HEK293 (cell line): ENCODE data around the gene STK10.
A peak's percentile ranks its signal among the peaks of the same experiment; 100 is the strongest.

Source experiments
- KLF10 ChIP-seq: fragments of 450-650 bp; IDR thresholded peaks from 2 replicates; pipeline ENCODE4 v1.5.1; 2018; ENCODE audit warnings: missing biosample characterization, mild to moderate bottlenecking, missing genetic modification characterization
- KLF16 ChIP-seq: fragments of 450-650 bp; formaldehyde crosslinking; IDR thresholded peaks from 2 replicates; pipeline ENCODE4 v1.5.1; 2017; ENCODE audit warnings: missing biosample characterization, missing genetic modification characterization
- OSR2 ChIP-seq: fragments of 450-650 bp; formaldehyde crosslinking; IDR thresholded peaks from 2 replicates; pipeline ENCODE4 v1.5.1; 2016; ENCODE audit warnings: missing biosample characterization, missing genetic modification characterization
- ZBTB48 ChIP-seq: fragments of 450-650 bp; formaldehyde crosslinking; IDR thresholded peaks from 2 replicates; pipeline ENCODE4 v1.5.1; 2016; ENCODE audit warnings: missing biosample characterization, missing genetic modification characterization
- ZBTB7A ChIP-seq: fragments of 450-650 bp; formaldehyde crosslinking; IDR thresholded peaks from 2 replicates; pipeline ENCODE4 v1.5.1; 2016; ENCODE audit warnings: low read depth, missing biosample characterization, missing genetic modification characterization
- ZBTB8A ChIP-seq: fragments of 450-650 bp; formaldehyde crosslinking; IDR thresholded peaks from 2 replicates; pipeline ENCODE4 v1.5.1; 2016; ENCODE audit warnings: missing biosample characterization, missing genetic modification characterization
- ZEB2 ChIP-seq: fragments of 450-650 bp; formaldehyde crosslinking; IDR thresholded peaks from 2 replicates; pipeline ENCODE4 v1.5.1; 2016; ENCODE audit warnings: missing biosample characterization, missing genetic modification characterization
- ZNF10 ChIP-seq: fragments of 450-650 bp; formaldehyde crosslinking; IDR thresholded peaks from 2 replicates; pipeline ENCODE4 v1.5.1; 2017; ENCODE audit warnings: missing biosample characterization, missing genetic modification characterization
- ZNF24 ChIP-seq: fragments of 450-650 bp; formaldehyde crosslinking; IDR thresholded peaks from 2 replicates; pipeline ENCODE4 v1.5.1; 2016; ENCODE audit warnings: missing biosample characterization, missing genetic modification characterization
- ZNF311 ChIP-seq: fragments of 450-650 bp; formaldehyde crosslinking; IDR thresholded peaks from 2 replicates; pipeline ENCODE4 v1.5.1; 2017; ENCODE audit warnings: missing biosample characterization, missing genetic modification characterization, borderline replicate concordance
- ZNF335 ChIP-seq: fragments of 450-650 bp; formaldehyde crosslinking; conservative IDR thresholded peaks from 2 replicates; pipeline ENCODE4 v1.5.1; 2016; ENCODE audit warnings: missing biosample characterization, missing genetic modification characterization
- ZNF37A ChIP-seq: fragments of 450-650 bp; IDR thresholded peaks from 2 replicates; pipeline ENCODE4 v1.5.1; 2018; ENCODE audit warnings: missing biosample characterization, missing genetic modification characterization
- ZNF561 ChIP-seq: fragments of 450-650 bp; IDR thresholded peaks from 2 replicates; pipeline ENCODE4 v1.5.1; 2018; ENCODE audit warnings: missing biosample characterization, missing genetic modification characterization, borderline replicate concordance
- ZNF600 ChIP-seq: fragments of 450-650 bp; formaldehyde crosslinking; IDR thresholded peaks from 2 replicates; pipeline ENCODE4 v1.5.1; 2016; ENCODE audit warnings: missing biosample characterization, missing genetic modification characterization
- ZNF629 ChIP-seq: fragments of 450-650 bp; formaldehyde crosslinking; IDR thresholded peaks from 2 replicates; pipeline ENCODE4 v1.5.1; 2017; ENCODE audit warnings: missing biosample characterization, missing genetic modification characterization
- ZNF707 ChIP-seq: fragments of 450-650 bp; formaldehyde crosslinking; IDR thresholded peaks from 2 replicates; pipeline ENCODE4 v1.5.1; 2016; ENCODE audit warnings: missing biosample characterization, missing genetic modification characterization
- ZNF747 ChIP-seq: fragments of 450-650 bp; formaldehyde crosslinking; IDR thresholded peaks from 2 replicates; pipeline ENCODE4 v1.5.1; 2016; ENCODE audit warnings: missing biosample characterization, missing genetic modification characterization
- ZNF792 ChIP-seq: fragments of 450-650 bp; formaldehyde crosslinking; IDR thresholded peaks from 2 replicates; pipeline ENCODE4 v1.5.1; 2016; ENCODE audit warnings: missing biosample characterization, missing genetic modification characterization
- ZNF830 ChIP-seq: fragments of 450-650 bp; IDR thresholded peaks from 2 replicates; pipeline ENCODE4 v1.5.0; 2018; ENCODE audit warnings: missing biosample characterization, missing genetic modification characterization, low read depth, mild to moderate bottlenecking, moderate library complexity
- TF ChIP-seq, protein P1 (sequence below): fragments of 450-650 bp; formaldehyde crosslinking; IDR thresholded peaks from 2 replicates; pipeline ENCODE4 v1.5.1; 2016; ENCODE audit warnings: missing biosample characterization, missing genetic modification characterization
- TF ChIP-seq, protein P2 (sequence below): fragments of 450-650 bp; formaldehyde crosslinking; IDR thresholded peaks from 2 replicates; pipeline ENCODE4 v1.5.1; 2016; ENCODE audit warnings: missing biosample characterization, missing genetic modification characterization
- TF ChIP-seq, protein P3 (sequence below): fragments of 450-650 bp; formaldehyde crosslinking; IDR thresholded peaks from 2 replicates; pipeline ENCODE4 v1.5.1; 2016; ENCODE audit warnings: missing biosample characterization, missing genetic modification characterization
- TF ChIP-seq, protein P4 (sequence below): fragments of 450-650 bp; formaldehyde crosslinking; IDR thresholded peaks from 2 replicates; pipeline ENCODE4 v1.5.1; 2017; ENCODE audit warnings: missing biosample characterization, missing genetic modification characterization
- TF ChIP-seq, protein P5 (sequence below): fragments of 450-650 bp; formaldehyde crosslinking; IDR thresholded peaks from 2 replicates; pipeline ENCODE4 v1.5.1; 2016; ENCODE audit warnings: missing biosample characterization, missing genetic modification characterization

The STK10 gene

DNA sequence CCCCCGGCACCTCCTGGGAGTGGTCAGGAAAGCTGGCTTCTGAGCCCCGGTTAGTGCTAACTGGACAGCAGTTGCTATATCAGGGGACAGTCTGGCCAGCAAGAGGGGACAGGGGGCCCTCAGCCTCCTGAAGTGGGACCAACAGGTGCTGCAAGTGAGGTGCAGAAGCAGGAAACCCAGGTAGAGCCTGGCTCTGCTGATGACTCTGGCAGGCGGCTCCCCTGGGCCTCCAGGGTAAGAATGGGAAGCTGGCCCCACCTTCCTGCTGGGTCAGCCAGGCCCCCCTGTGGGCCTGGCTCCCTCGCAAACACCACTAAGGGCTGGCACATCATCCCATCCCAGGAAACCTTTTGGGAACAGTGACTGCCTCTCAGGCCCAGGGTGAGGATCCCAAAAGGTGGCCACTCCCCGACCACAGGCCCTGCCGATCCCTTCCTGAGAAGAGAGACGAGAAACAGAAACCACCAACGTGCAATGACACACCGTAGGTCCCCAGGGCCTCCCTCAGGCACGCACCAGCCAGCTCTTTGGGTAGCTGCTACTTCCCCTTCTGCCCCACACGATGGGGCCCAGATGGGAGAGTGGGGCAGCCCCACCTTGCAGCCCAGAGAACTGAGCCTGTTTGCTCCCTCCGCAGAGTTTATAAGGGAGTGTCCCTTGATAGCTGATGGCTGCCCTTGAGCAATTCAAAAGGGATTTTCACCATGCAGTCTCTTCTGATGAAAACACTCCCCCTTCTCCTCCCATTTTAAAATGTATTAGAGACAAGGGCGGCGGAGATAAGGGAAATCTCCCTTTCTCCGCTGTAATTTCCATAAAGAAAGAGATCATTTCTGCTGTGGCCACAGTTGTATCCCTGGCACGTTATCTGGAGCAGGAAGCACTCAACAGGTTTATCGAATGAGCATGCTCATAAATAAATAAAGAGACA, 76.8 kb downstream of the STK10 start (continued):
- TF ChIP-seq ZNF830 (no peak), KLF10 (peak; percentile 10; the same call in 1 of the 2 replicates), ZNF747 (tag by site-specific recombination) (no peak), ZNF24 (tag by site-specific recombination) (0 out of 2 replicates have a peak, but pooled peaks have one; percentile 15), ZBTB8A (tag by site-specific recombination) (peak; percentile 80), ZNF600 (no peak), ZNF10 (tag by site-specific recombination) (no peak), ZEB2 (tag by site-specific recombination) (peak; percentile 44; the same call in 1 of the 2 replicates), ZNF629 (peak; percentile 20; the same call in 1 of the 2 replicates), ZNF561 (peak; percentile 57; the same call in 1 of the 2 replicates), OSR2 (peak; percentile 86), ZNF707 (no peak), ZBTB48 (peak; percentile 98), ZNF311 (tag by site-specific recombination) (no peak), ZNF792 (tag by site-specific recombination) (no peak), ZNF37A (tag by site-specific recombination) (no peak), ZNF335 (tag by site-specific recombination) (peak; percentile 99), KLF16 (tag by site-specific recombination) (no peak), ZBTB7A (tag by site-specific recombination) (no peak)
- TF ChIP-seq, protein P1, sequence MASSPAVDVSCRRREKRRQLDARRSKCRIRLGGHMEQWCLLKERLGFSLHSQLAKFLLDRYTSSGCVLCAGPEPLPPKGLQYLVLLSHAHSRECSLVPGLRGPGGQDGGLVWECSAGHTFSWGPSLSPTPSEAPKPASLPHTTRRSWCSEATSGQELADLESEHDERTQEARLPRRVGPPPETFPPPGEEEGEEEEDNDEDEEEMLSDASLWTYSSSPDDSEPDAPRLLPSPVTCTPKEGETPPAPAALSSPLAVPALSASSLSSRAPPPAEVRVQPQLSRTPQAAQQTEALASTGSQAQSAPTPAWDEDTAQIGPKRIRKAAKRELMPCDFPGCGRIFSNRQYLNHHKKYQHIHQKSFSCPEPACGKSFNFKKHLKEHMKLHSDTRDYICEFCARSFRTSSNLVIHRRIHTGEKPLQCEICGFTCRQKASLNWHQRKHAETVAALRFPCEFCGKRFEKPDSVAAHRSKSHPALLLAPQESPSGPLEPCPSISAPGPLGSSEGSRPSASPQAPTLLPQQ (tag by site-specific recombination): peak; percentile 95
- TF ChIP-seq, protein P2, sequence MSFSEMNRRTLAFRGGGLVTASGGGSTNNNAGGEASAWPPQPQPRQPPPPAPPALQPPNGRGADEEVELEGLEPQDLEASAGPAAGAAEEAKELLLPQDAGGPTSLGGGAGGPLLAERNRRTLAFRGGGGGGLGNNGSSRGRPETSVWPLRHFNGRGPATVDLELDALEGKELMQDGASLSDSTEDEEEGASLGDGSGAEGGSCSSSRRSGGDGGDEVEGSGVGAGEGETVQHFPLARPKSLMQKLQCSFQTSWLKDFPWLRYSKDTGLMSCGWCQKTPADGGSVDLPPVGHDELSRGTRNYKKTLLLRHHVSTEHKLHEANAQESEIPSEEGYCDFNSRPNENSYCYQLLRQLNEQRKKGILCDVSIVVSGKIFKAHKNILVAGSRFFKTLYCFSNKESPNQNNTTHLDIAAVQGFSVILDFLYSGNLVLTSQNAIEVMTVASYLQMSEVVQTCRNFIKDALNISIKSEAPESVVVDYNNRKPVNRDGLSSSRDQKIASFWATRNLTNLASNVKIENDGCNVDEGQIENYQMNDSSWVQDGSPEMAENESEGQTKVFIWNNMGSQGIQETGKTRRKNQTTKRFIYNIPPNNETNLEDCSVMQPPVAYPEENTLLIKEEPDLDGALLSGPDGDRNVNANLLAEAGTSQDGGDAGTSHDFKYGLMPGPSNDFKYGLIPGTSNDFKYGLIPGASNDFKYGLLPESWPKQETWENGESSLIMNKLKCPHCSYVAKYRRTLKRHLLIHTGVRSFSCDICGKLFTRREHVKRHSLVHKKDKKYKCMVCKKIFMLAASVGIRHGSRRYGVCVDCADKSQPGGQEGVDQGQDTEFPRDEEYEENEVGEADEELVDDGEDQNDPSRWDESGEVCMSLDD (tag by site-specific recombination): no peak
- TF ChIP-seq, protein P3, sequence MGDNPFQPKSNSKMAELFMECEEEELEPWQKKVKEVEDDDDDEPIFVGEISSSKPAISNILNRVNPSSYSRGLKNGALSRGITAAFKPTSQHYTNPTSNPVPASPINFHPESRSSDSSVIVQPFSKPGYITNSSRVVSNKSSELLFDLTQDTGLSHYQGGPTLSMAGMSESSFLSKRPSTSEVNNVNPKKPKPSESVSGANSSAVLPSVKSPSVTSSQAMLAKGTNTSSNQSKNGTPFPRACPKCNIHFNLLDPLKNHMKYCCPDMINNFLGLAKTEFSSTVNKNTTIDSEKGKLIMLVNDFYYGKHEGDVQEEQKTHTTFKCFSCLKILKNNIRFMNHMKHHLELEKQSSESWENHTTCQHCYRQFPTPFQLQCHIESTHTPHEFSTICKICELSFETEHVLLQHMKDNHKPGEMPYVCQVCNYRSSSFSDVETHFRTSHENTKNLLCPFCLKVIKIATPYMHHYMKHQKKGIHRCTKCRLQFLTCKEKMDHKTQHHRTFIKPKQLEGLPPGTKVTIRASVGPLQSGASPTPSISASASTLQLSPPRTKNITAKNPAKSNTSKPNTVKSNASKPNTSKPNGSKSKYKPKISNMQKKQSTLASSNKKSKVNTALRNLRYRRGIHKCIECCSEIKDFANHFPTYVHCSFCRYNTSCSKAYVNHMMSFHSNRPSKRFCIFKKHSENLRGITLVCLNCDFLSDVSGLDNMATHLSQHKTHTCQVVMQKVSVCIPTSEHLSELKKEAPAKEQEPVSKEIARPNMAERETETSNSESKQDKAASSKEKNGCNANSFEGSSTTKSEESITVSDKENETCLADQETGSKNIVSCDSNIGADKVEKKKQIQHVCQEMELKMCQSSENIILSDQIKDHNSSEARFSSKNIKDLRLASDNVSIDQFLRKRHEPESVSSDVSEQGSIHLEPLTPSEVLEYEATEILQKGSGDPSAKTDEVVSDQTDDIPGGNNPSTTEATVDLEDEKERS (tag by site-specific recombination): no peak
- TF ChIP-seq, protein P4, sequence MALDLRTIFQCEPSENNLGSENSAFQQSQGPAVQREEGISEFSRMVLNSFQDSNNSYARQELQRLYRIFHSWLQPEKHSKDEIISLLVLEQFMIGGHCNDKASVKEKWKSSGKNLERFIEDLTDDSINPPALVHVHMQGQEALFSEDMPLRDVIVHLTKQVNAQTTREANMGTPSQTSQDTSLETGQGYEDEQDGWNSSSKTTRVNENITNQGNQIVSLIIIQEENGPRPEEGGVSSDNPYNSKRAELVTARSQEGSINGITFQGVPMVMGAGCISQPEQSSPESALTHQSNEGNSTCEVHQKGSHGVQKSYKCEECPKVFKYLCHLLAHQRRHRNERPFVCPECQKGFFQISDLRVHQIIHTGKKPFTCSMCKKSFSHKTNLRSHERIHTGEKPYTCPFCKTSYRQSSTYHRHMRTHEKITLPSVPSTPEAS (tag by site-specific recombination): no peak
- TF ChIP-seq, protein P5, sequence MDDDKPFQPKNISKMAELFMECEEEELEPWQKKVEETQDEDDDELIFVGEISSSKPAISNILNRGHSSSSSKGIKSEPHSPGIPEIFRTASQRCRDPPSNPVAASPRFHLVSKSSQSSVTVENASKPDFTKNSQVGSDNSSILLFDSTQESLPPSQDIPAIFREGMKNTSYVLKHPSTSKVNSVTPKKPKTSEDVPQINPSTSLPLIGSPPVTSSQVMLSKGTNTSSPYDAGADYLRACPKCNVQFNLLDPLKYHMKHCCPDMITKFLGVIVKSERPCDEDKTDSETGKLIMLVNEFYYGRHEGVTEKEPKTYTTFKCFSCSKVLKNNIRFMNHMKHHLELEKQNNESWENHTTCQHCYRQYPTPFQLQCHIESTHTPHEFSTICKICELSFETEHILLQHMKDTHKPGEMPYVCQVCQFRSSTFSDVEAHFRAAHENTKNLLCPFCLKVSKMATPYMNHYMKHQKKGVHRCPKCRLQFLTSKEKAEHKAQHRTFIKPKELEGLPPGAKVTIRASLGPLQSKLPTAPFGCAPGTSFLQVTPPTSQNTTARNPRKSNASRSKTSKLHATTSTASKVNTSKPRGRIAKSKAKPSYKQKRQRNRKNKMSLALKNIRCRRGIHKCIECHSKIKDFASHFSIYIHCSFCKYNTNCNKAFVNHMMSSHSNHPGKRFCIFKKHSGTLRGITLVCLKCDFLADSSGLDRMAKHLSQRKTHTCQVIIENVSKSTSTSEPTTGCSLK: no peak
